Endothelial cell of umbilical vein (primary cell): ENCODE measurements around the gene CDK5RAP2. TPM values are rescaled to one million over a fixed set of nuclear protein-coding genes. Genes with fewer than 3 reads are reported as not detected.

Experiments
- BruUV-seq: library from RNA; stranded (reverse); fragments of 400-500 nt; replicated peaks from 2 replicates; lab custom pipeline; 2021; lab: Mats Ljungman, UMichigan
- CTCF ChIA-PET: fragments of 300-600, 350-600 bp; sonication (Branson Sonifier 250); formaldehyde crosslinking; loops from one replicate; lab custom pipeline; 2021; ENCODE audit warnings: antibody characterized with exemption, inconsistent platforms; lab: Charles Lee
- POLR2A ChIA-PET: fragments of 300-600, 350-600 bp; sonication (Branson Sonifier 250); formaldehyde crosslinking; loops from one replicate; lab custom pipeline; 2021; ENCODE audit warnings: antibody characterized with exemption, inconsistent platforms; lab: Charles Lee
- DNase-seq: peaks from one replicate; pipeline ENCODE4 v3.0.0-alpha.2; 2011; ENCODE audit warnings: low read depth, low spot score
- FAIRE-seq: peaks from 2 replicates; lab custom pipeline; 2011; peaks lifted over from hg19 to GRCh38; lab: Jason Lieb, UNC
- H2AFZ ChIP-seq: 2 replicates; pipeline ENCODE4 v1.6.0; 2012; ENCODE audit warnings: low read depth, low read length, control low read depth, inconsistent platforms
- H3K27ac ChIP-seq: 2 replicates; pipeline ENCODE4 v1.5.1; 2011; ENCODE audit warnings: low read depth, mild to moderate bottlenecking, control low read depth, low read length, moderate library complexity; ENCODE audit not compliant: insufficient read depth
- H3K27me3 ChIP-seq, 2 experiments: 2 replicates each; pipeline versions ENCODE4 v1.6.0 to v1.6.1; 2011; ENCODE audit warnings: low read length in 2 of 2, mixed read lengths in 1 of 2; ENCODE audit not compliant: control insufficient read depth in 2 of 2, insufficient read depth in 2 of 2
- H3K36me3 ChIP-seq, 2 experiments: 2 replicates in 1 of 2; 3 replicates in 1 of 2; pipeline ENCODE4 v1.5.1; 2011; ENCODE audit warnings: low read length in 2 of 2, mild to moderate bottlenecking in 1 of 2, moderate library complexity in 1 of 2; ENCODE audit not compliant: control insufficient read depth in 2 of 2, insufficient read depth in 2 of 2; ENCODE audit errors: extremely low read depth in 1 of 2
- H3K4me1 ChIP-seq: 3 replicates; pipeline ENCODE4 v1.5.1; 2011; ENCODE audit warnings: mild to moderate bottlenecking, low read length; ENCODE audit not compliant: control insufficient read depth, insufficient read depth; ENCODE audit errors: extremely low read depth
- H3K4me2 ChIP-seq: 2 replicates; pipeline ENCODE4 v1.6.1; 2011; ENCODE audit warnings: low read length, control low read depth, mixed read lengths; ENCODE audit not compliant: insufficient read depth
- H3K4me3 ChIP-seq, 3 experiments: fragments of 200-600 bp in 1 of 3; sonication (generic), shearing (Covaris generic) in 1 of 3; replicated peaks in 1 of 3; 2 replicates each; pipeline ENCODE4 v1.5.1; 2011 to 2016; ENCODE audit warnings: control low read depth in 3 of 3, low read length in 3 of 3, mild to moderate bottlenecking in 2 of 3, inconsistent platforms in 1 of 3, low read depth in 1 of 3, moderate library complexity in 1 of 3; ENCODE audit not compliant: insufficient read depth in 1 of 3
- H3K79me2 ChIP-seq: 2 replicates; pipeline ENCODE4 v1.6.0; 2012; ENCODE audit warnings: low read length, inconsistent platforms; ENCODE audit not compliant: control insufficient read depth, insufficient read depth
- H3K9ac ChIP-seq: replicated peaks from 2 replicates; pipeline ENCODE3; 2011; ENCODE audit warnings: low read length, control low read depth; ENCODE audit not compliant: insufficient read depth; ENCODE audit errors: extremely low read depth
- H3K9me1 ChIP-seq: replicated peaks from 3 replicates; pipeline ENCODE4 v1.6.0; 2011; ENCODE audit warnings: mild to moderate bottlenecking, low read length; ENCODE audit not compliant: control insufficient read depth, insufficient read depth; ENCODE audit errors: extremely low read depth
- H3K9me3 ChIP-seq: replicated peaks from 2 replicates; pipeline ENCODE4 v1.5.1; 2012; ENCODE audit warnings: low read length, inconsistent platforms; ENCODE audit not compliant: control insufficient read depth, insufficient read depth
- H4K20me1 ChIP-seq: replicated peaks from 2 replicates; pipeline ENCODE3; 2011; ENCODE audit warnings: mild to moderate bottlenecking, low read length; ENCODE audit not compliant: control insufficient read depth, insufficient read depth; ENCODE audit errors: extremely low read depth
- EZH2 ChIP-seq: IDR thresholded peaks from 2 replicates; pipeline ENCODE4 v1.6.1; 2012; ENCODE audit warnings: borderline replicate concordance, low read depth, mild to moderate bottlenecking, moderate library complexity, low read length, inconsistent platforms; ENCODE audit not compliant: severe bottlenecking
- FOS ChIP-seq: IDR thresholded peaks from 2 replicates; pipeline ENCODE4 v1.6.1; 2011; ENCODE audit warnings: mild to moderate bottlenecking, low read length, moderate library complexity, borderline replicate concordance; ENCODE audit not compliant: insufficient read depth
- GATA2 ChIP-seq: IDR thresholded peaks from 2 replicates; pipeline ENCODE4 v1.7.0; 2011; ENCODE audit warnings: low read depth, mild to moderate bottlenecking, moderate library complexity, mixed read lengths, low read length; ENCODE audit not compliant: insufficient read length, insufficient read depth
- JUN ChIP-seq: IDR thresholded peaks from 2 replicates; pipeline ENCODE4 v1.6.1; 2011; ENCODE audit warnings: borderline replicate concordance, low read depth; ENCODE audit not compliant: insufficient read length, insufficient read depth
- MYC ChIP-seq: IDR thresholded peaks from one replicate; pipeline ENCODE4 v1.6.1; 2011; ENCODE audit warnings: mild to moderate bottlenecking, low read depth, low read length
- POLR2A ChIP-seq: IDR thresholded peaks from 2 replicates; pipeline ENCODE4 v1.6.1; 2012; ENCODE audit warnings: low read depth, mild to moderate bottlenecking, control low read depth, low read length
- POLR2AphosphoS5 ChIP-seq: IDR thresholded peaks from 2 replicates; pipeline ENCODE4 v1.6.1; 2012; ENCODE audit warnings: low read depth, mild to moderate bottlenecking, control low read depth, low read length, moderate library complexity; ENCODE audit not compliant: insufficient read depth
- dilution Hi-C: fragments of 300-500 bp; cut with MboI; formaldehyde crosslinking; loops from one replicate; pipeline ENCODE4 v1.15.0; 2019; ENCODE audit warnings: low sequenced_read_pairs; ENCODE audit not compliant: extremely low pct_ligation_motif_present
- intact Hi-C: fragments of 100-400 bp; cut with micrococcal nuclease; formaldehyde crosslinking; loops from one replicate; pipeline ENCODE4 v1.10.0; 2022
- polyA plus RNA-seq, 4 experiments: library from polyadenylated mRNA; depleted of rRNA in 3 of 4; stranded (reverse) in 3 of 4; unstranded in 1 of 4; fragments of >200 nt; gene quantifications; 2 replicates each; pipeline versions ENCODE4 v1.2.1 to v1.2.3, GENCODE V29; 2011 to 2012; ENCODE audit warnings: missing spikeins in 1 of 4
- total RNA-seq: library from RNA; stranded (reverse); gene quantifications from 2 replicates; pipeline ENCODE4 v1.2.3, GENCODE V29; 2021
- TF ChIP-seq, protein P1 (sequence below), 2 donors: IDR thresholded peaks; 1 replicate in 1 of 2; 2 replicates in 1 of 2; pipeline ENCODE4 v1.5.1; 2011; ENCODE audit warnings: low read length in 2 of 2, mild to moderate bottlenecking in 2 of 2, moderate library complexity in 2 of 2, control low read depth in 1 of 2, inconsistent platforms in 1 of 2, low read depth in 1 of 2; ENCODE audit not compliant: insufficient read depth in 1 of 2; ENCODE audit errors: extremely low read depth in 1 of 2
- TF ChIP-seq, protein P2 (sequence below): IDR thresholded peaks from 2 replicates; pipeline ENCODE4 v1.6.1; 2011; ENCODE audit not compliant: insufficient read depth, insufficient read length

CDK5RAP2 gene
- total and polyA plus RNA-seq, 2 donors (not counting 3 experiments of a cell fraction or from before 2014, with no cell fraction given) = 17.5 to 56.7 TPM

DNA sequence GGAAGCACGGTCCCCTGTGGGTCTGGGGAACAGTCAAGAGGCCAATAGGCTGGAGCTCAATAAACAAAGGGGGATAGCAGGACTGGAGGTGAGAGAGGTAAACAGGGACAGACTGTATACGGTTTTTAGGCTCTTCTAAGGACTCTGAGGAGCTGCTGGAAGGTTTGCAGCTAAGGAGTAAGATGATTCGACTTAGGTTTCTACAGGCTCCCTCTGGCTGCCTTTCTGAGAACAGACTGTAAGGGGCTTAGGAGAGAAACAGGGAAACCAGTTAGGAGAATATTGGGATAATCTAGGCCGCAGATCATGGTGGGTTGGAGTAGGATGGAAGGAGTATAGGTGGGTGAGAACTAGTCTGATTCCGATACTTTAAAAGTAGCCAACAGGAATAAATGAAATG is 10.4 kb downstream of the CDK5RAP2 start:
- Histone ChIP-seq H3K79me2 (peaks cover 18% of the 10 kb centered on the region), H3K9me3 (no peaks in the 10 kb centered on the region), H2AFZ (no peak overlapping the region), H3K27me3 (no peaks in the 10 kb centered on the region), H3K27ac (no peak overlapping the region), H3K4me1 (no peaks in the 10 kb centered on the region), H3K4me3 (no peak overlapping the region), H3K36me3 (peaks cover 10 to 14% of the 10 kb centered on the region in 2 experiments), H3K9me1 (no peaks in the 10 kb centered on the region), H3K4me2 (no peak overlapping the region), H3K9ac (no peak overlapping the region), H4K20me1 (no peaks in the 10 kb centered on the region)
- no peak for DNase-seq
- POLR2A ChIA-PET = no interaction called here
- intact Hi-C loops (no loop called here), dilution Hi-C loops (no loop called here)
- no peak for FAIRE-seq
- TF ChIP-seq, protein P1, sequence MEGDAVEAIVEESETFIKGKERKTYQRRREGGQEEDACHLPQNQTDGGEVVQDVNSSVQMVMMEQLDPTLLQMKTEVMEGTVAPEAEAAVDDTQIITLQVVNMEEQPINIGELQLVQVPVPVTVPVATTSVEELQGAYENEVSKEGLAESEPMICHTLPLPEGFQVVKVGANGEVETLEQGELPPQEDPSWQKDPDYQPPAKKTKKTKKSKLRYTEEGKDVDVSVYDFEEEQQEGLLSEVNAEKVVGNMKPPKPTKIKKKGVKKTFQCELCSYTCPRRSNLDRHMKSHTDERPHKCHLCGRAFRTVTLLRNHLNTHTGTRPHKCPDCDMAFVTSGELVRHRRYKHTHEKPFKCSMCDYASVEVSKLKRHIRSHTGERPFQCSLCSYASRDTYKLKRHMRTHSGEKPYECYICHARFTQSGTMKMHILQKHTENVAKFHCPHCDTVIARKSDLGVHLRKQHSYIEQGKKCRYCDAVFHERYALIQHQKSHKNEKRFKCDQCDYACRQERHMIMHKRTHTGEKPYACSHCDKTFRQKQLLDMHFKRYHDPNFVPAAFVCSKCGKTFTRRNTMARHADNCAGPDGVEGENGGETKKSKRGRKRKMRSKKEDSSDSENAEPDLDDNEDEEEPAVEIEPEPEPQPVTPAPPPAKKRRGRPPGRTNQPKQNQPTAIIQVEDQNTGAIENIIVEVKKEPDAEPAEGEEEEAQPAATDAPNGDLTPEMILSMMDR (IDR thresholded peaks at IDR 0.05; ENCODE audit: extremely low read depth in 1 of 2, insufficient read depth in 1 of 2, low read depth in 1 of 2, low read length in 2 of 2) = no peak
- no peak for TF ChIP-seq POLR2A
- no peak for TF ChIP-seq FOS
- TF ChIP-seq, protein P2, sequence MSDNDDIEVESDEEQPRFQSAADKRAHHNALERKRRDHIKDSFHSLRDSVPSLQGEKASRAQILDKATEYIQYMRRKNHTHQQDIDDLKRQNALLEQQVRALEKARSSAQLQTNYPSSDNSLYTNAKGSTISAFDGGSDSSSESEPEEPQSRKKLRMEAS = no peak
- TF ChIP-seq POLR2AphosphoS5 = no peak
- TF ChIP-seq JUN = no peak
- no peak for TF ChIP-seq MYC
- TF ChIP-seq GATA2 = no peak
- TF ChIP-seq EZH2 = no peak
- CTCF ChIA-PET = interaction anchor here (0.6 kb wide), 1 partner anchor 10 kb away, joined by 4 read pairs; no protein-coding TSS in a partner anchor
- BruUV-seq = no TSS peak
